ENCODE data around the gene HCRTR1. TPM values are rescaled to one million over a fixed set of nuclear protein-coding genes. Genes with fewer than 3 reads are reported as not detected.

Gene HCRTR1
- total and polyA plus RNA-seq, 2 donors (not counting 3 experiments of a cell fraction or from before 2014, with no cell fraction given): 0.93 to 1.5 TPM

DNA sequence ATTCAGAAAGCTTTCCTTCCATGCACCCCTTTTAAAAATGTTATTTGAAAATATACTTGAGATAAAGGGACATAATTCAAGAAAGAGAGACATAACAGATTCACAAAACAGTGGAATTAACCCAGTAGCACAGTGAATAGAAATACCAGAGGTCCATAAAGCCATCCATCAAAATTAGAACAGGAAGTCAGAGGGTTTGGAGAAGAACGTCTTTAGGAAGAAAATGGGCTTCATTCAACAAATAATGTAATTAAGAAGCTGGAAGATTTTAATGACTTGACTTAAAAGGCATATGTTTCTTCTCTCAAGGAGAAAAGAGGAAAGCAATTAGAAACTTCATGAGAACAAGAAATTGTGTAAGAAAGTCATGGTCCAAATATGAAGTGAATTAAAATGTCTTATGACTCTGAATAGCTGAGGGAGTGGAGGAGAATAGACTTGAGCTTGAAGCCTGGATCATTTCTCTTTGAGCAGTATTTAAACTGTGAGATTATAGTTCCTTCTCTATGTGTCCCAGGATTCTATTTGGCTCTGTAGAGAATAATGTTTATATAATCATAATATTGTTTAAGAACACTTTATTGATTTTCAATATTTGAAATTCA lies 7.9 kb upstream of the HCRTR1 start:
- H2AFZ ChIP-seq (ENCODE audit: low read depth, low read length): no peak overlapping the region

More for the DNA sequence above, 7.9 kb upstream of the HCRTR1 start:
- no peak overlapping the region for H3K9ac ChIP-seq (replicated peaks; ENCODE audit: extremely low read depth, insufficient read depth, low read length)
- no peak for FAIRE-seq
- H3K27me3 ChIP-seq (ENCODE audit: control insufficient read depth in 2 of 2, insufficient read depth in 2 of 2, low read length in 2 of 2): peaks cover 0 to 2% of the 10 kb centered on the region in 2 experiments
- TF ChIP-seq JUN (IDR thresholded peaks at IDR 0.05; ENCODE audit: borderline replicate concordance, insufficient read depth, insufficient read length, low read depth) (no peak), FOS (IDR thresholded peaks at IDR 0.05; ENCODE audit: borderline replicate concordance, insufficient read depth, low read length) (no peak), POLR2AphosphoS5 (IDR thresholded peaks at IDR 0.05; ENCODE audit: insufficient read depth, low read depth, low read length) (no peak), EZH2 (IDR thresholded peaks at IDR 0.05; ENCODE audit: borderline replicate concordance, low read depth, low read length, severe bottlenecking) (no peak), GATA2 (IDR thresholded peaks at IDR 0.05; ENCODE audit: insufficient read depth, insufficient read length, low read depth, low read length) (no peak), POLR2A (IDR thresholded peaks at IDR 0.05; ENCODE audit: low read depth, low read length) (no peak), MYC (IDR thresholded peaks at IDR 0.05; ENCODE audit: low read depth, low read length) (no peak)
- TF ChIP-seq, protein P1, sequence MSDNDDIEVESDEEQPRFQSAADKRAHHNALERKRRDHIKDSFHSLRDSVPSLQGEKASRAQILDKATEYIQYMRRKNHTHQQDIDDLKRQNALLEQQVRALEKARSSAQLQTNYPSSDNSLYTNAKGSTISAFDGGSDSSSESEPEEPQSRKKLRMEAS (IDR thresholded peaks at IDR 0.05; ENCODE audit: insufficient read depth, insufficient read length): no peak
- TF ChIP-seq, protein P2, sequence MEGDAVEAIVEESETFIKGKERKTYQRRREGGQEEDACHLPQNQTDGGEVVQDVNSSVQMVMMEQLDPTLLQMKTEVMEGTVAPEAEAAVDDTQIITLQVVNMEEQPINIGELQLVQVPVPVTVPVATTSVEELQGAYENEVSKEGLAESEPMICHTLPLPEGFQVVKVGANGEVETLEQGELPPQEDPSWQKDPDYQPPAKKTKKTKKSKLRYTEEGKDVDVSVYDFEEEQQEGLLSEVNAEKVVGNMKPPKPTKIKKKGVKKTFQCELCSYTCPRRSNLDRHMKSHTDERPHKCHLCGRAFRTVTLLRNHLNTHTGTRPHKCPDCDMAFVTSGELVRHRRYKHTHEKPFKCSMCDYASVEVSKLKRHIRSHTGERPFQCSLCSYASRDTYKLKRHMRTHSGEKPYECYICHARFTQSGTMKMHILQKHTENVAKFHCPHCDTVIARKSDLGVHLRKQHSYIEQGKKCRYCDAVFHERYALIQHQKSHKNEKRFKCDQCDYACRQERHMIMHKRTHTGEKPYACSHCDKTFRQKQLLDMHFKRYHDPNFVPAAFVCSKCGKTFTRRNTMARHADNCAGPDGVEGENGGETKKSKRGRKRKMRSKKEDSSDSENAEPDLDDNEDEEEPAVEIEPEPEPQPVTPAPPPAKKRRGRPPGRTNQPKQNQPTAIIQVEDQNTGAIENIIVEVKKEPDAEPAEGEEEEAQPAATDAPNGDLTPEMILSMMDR (IDR thresholded peaks at IDR 0.05; ENCODE audit: extremely low read depth in 1 of 2, insufficient read depth in 1 of 2, low read depth in 1 of 2, low read length in 2 of 2): no peak
- H3K4me2 ChIP-seq (ENCODE audit: insufficient read depth, low read length): no peak overlapping the region
- H3K79me2 ChIP-seq (ENCODE audit: control insufficient read depth, insufficient read depth, low read length): no peaks in the 10 kb centered on the region
- BruUV-seq (replicated peaks): no TSS peak
- intact Hi-C loops (cut with micrococcal nuclease) (loop anchor here (10.0 kb wide), 1 partner anchor 215 kb away; no protein-coding TSS in a partner anchor), dilution Hi-C loops (cut with MboI; ENCODE audit: extremely low pct_ligation_motif_present, low sequenced_read_pairs) (no loop called here)
- H3K36me3 ChIP-seq (ENCODE audit: control insufficient read depth in 2 of 2, extremely low read depth in 1 of 2, insufficient read depth in 2 of 2, low read length in 2 of 2): no peaks in the 10 kb centered on the region
- H3K9me1 ChIP-seq (replicated peaks; ENCODE audit: control insufficient read depth, extremely low read depth, insufficient read depth, low read length): no peaks in the 10 kb centered on the region
- CTCF ChIA-PET: interaction anchor here (1.3 to 4.6 kb wide), 2 partner anchors 9 to 13 kb away, joined by 3 to 15 read pairs; no protein-coding TSS in a partner anchor
- H3K27ac ChIP-seq (ENCODE audit: insufficient read depth, low read depth, low read length): no peak overlapping the region
- H3K9me3 ChIP-seq (replicated peaks; ENCODE audit: control insufficient read depth, insufficient read depth, low read length): no peaks in the 10 kb centered on the region
- POLR2A ChIA-PET: no interaction called here
- H4K20me1 ChIP-seq (replicated peaks; ENCODE audit: control insufficient read depth, extremely low read depth, insufficient read depth, low read length): no peaks in the 10 kb centered on the region
- no peak for DNase-seq (ENCODE audit: low read depth, low spot score)
- H3K4me1 ChIP-seq (ENCODE audit: control insufficient read depth, extremely low read depth, insufficient read depth, low read length): no peaks in the 10 kb centered on the region
- no peak overlapping the region for H3K4me3 ChIP-seq (replicated peaks in 1 of 3; ENCODE audit: insufficient read depth in 1 of 3, low read depth in 1 of 3, low read length in 3 of 3)

Measured in endothelial cell of umbilical vein (primary cell).